Astrocyte of the spinal cord (primary cell): ENCODE results near the gene OLFM1.

ENCODE experiments used
- DNase-seq: peaks from one replicate; pipeline ENCODE4 v3.0.0; 2011; ENCODE audit warnings: low read depth, low spot score
- H3K4me3 ChIP-seq: 2 replicates; pipeline ENCODE4 v1.5.1; 2011; ENCODE audit warnings: low read depth, mild to moderate bottlenecking, low read length, moderate library complexity
- CTCF ChIP-seq: IDR thresholded peaks from 2 replicates; pipeline ENCODE4 v1.5.1; 2012; ENCODE audit warnings: low read depth, mild to moderate bottlenecking, low read length, inconsistent platforms
- in situ Hi-C: cut with HindIII; loops from 2 replicates; pipeline ENCODE4 v1.10.0; 2017; ENCODE audit warnings: low sequenced_read_pairs

Gene OLFM1

GRCh38 chr9:135163023-135163780 is 75.7 kb downstream of the OLFM1 start:
- no peak for TF ChIP-seq CTCF
- in situ Hi-C loops: no loop called here
- no peak overlapping the region for H3K4me3 ChIP-seq
- DNase-seq: no peak

GRCh38 chr9:135164036-135164435 is 76.6 kb downstream of the OLFM1 start:
- in situ Hi-C loops: no loop called here

GRCh38 chr9:135165003-135165711 is 77.7 kb downstream of the OLFM1 start:
- no peak for DNase-seq
- in situ Hi-C loops: no loop called here
- TF ChIP-seq CTCF: no peak
- no peak overlapping the region for H3K4me3 ChIP-seq

More at GRCh38 chr9:135164036-135164435, 76.6 kb downstream of the OLFM1 start:
- DNase-seq: no peak
- no peak overlapping the region for H3K4me3 ChIP-seq
- TF ChIP-seq CTCF: no peak

GRCh38 chr9:135165756-135166519 is 78.5 kb downstream of the OLFM1 start:
- no peak overlapping the region for H3K4me3 ChIP-seq
- DNase-seq: no peak
- in situ Hi-C loops: no loop called here
- TF ChIP-seq CTCF: no peak

GRCh38 chr9:135166565-135166964 is 79.1 kb downstream of the OLFM1 start:
- no peak for DNase-seq
- in situ Hi-C loops: no loop called here
- TF ChIP-seq CTCF: no peak
- no peak overlapping the region for H3K4me3 ChIP-seq

- no peak overlapping the region for H3K4me3 ChIP-seq
- no peak for TF ChIP-seq CTCF
- no peak for DNase-seq
- in situ Hi-C loops: no loop called here
These were observed 79.9 kb downstream of the OLFM1 start for GRCh38 chr9:135167356-135167755.
